ENCODE data around the gene UTF1.

Gene UTF1

DNA sequence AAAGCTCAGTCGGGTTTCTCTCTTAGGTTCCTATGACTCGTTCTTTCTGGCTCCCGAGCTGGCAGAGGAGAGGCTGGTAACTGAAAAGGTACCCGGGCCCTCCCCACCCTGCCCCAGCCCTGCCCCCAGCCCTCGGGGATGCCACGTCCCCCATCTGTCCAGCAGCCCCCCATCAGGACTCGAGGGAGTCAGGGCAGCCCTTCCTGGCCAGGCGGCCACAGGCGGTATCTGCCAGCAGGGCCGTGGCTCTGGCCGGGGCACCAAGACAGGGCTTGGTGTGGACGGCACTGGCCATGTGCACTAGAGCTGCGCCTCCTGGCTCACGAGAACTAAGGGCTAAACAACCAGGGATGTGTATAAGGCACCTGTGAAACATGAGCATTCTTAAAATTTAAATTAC lies 40.3 kb upstream of the UTF1 start:
- Histone ChIP-seq H3K79me2 (ENCODE audit: insufficient read depth, low read depth) (no peaks in the 10 kb centered on the region), H2AFZ (ENCODE audit: low read depth) (no peak overlapping the region), H3K4me2 (no peak overlapping the region), H3K36me3 (ENCODE audit: insufficient read depth) (no peaks in the 10 kb centered on the region), H3K4me3 (IDR thresholded peaks at IDR 0.05; ENCODE audit: insufficient read depth, low read depth, low read length) (no peak overlapping the region), H4K20me1 (ENCODE audit: insufficient read depth) (no peaks in the 10 kb centered on the region), H3K27me3 (ENCODE audit: insufficient read depth, low read depth) (peaks cover 20% of the 10 kb centered on the region; the same call in 1 of the 2 replicates), H3K27ac (no peak overlapping the region), H3K4me1 (ENCODE audit: low read depth, poor library complexity, severe bottlenecking) (no peaks in the 10 kb centered on the region), H3K9ac (no peak overlapping the region)
- no peak for TF ChIP-seq CTCF (conservative IDR thresholded peaks at IDR 0.05; ENCODE audit: low read depth, low read length)

DNA sequence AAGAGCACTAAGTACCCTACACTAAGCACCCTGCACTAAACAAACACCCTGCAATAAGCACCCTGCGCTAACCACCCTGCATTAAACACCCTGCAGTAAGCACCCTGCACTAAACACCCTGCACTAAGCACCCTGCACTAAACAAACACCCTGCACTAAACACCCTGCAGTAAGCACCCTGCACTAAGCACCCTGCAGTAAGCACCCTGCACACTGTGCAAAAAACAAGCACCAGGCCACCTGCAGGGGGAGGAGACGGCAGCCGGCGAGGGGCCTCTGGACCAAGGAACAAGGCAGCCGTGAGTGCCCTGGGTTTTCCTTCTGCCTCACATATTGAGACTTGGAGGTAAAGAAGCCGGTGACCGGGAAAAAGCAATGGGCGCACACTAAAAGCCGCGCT lies 39.8 kb upstream of the UTF1 start:
- Histone ChIP-seq H3K4me2 (no peak overlapping the region), H3K79me2 (ENCODE audit: insufficient read depth, low read depth) (no peaks in the 10 kb centered on the region), H4K20me1 (ENCODE audit: insufficient read depth) (no peaks in the 10 kb centered on the region), H3K4me1 (ENCODE audit: low read depth, poor library complexity, severe bottlenecking) (no peaks in the 10 kb centered on the region), H3K27ac (no peak overlapping the region), H3K4me3 (IDR thresholded peaks at IDR 0.05; ENCODE audit: insufficient read depth, low read depth, low read length) (no peak overlapping the region), H3K27me3 (ENCODE audit: insufficient read depth, low read depth) (peaks cover 20% of the 10 kb centered on the region; the same call in 1 of the 2 replicates), H3K36me3 (ENCODE audit: insufficient read depth) (no peaks in the 10 kb centered on the region), H2AFZ (ENCODE audit: low read depth) (no peak overlapping the region), H3K9ac (no peak overlapping the region)
- TF ChIP-seq CTCF (conservative IDR thresholded peaks at IDR 0.05; ENCODE audit: low read depth, low read length), result no peak

DNA sequence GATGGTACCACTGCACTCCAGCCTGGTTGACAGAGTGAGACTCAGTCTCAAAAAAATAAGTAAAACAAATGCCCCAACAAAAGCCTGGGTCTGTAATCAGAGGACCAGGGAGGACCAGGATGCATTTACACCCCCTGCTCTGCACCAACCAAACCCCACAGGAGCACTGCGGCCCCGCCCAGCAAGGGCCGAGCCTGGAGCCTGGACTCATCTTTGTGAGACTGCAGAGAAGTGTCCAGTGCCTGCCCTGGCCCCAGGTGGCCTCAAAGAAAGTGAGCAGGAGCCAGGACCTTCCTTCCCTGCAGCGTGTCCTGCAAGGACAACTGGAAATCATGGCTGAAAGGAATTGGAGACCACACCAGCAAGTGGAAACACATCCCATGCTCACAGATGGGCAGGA lies 38.4 kb upstream of the UTF1 start:
- Histone ChIP-seq H3K27me3 (ENCODE audit: insufficient read depth, low read depth) (peaks cover 16% of the 10 kb centered on the region; the same call in 1 of the 2 replicates), H3K4me1 (ENCODE audit: low read depth, poor library complexity, severe bottlenecking) (no peaks in the 10 kb centered on the region), H3K79me2 (ENCODE audit: insufficient read depth, low read depth) (no peaks in the 10 kb centered on the region), H3K27ac (no peak overlapping the region), H3K4me3 (IDR thresholded peaks at IDR 0.05; ENCODE audit: insufficient read depth, low read depth, low read length) (no peak overlapping the region), H3K9ac (no peak overlapping the region), H3K4me2 (no peak overlapping the region), H4K20me1 (ENCODE audit: insufficient read depth) (no peaks in the 10 kb centered on the region), H2AFZ (ENCODE audit: low read depth) (no peak overlapping the region), H3K36me3 (ENCODE audit: insufficient read depth) (no peaks in the 10 kb centered on the region)
- TF ChIP-seq CTCF (conservative IDR thresholded peaks at IDR 0.05; ENCODE audit: low read depth, low read length), result no peak

DNA sequence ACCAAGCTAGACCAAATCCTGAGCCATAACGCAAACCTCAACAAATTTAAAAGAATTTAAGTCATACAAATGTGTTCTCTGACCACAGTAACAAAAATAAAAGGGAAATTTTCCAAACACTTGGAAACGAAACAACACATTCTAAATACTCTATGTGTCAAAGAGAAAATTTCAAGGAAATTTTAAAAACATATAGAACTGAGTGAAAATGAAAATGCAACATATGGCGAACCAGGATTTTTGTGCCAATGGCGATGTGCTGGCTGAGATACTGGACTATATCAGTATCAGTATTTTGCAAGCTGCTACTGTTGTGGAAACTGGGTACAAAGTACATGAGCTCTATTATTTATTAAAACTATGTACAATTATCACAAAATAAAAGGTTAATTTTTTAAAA lies 35.9 kb upstream of the UTF1 start:
- Histone ChIP-seq H3K36me3 (ENCODE audit: insufficient read depth) (no peaks in the 10 kb centered on the region), H3K4me3 (IDR thresholded peaks at IDR 0.05; ENCODE audit: insufficient read depth, low read depth, low read length) (no peak overlapping the region), H3K4me1 (ENCODE audit: low read depth, poor library complexity, severe bottlenecking) (no peaks in the 10 kb centered on the region), H3K27me3 (ENCODE audit: insufficient read depth, low read depth) (peaks cover 18% of the 10 kb centered on the region; the same call in 1 of the 2 replicates), H3K4me2 (no peak overlapping the region), H4K20me1 (ENCODE audit: insufficient read depth) (no peaks in the 10 kb centered on the region), H2AFZ (ENCODE audit: low read depth) (no peak overlapping the region), H3K79me2 (ENCODE audit: insufficient read depth, low read depth) (no peaks in the 10 kb centered on the region), H3K9ac (no peak overlapping the region), H3K27ac (no peak overlapping the region)
- no peak for TF ChIP-seq CTCF (conservative IDR thresholded peaks at IDR 0.05; ENCODE audit: low read depth, low read length)

Data from KMS-11 (cell line).